ENCODE results near the gene ALOX5.
A peak's percentile ranks its signal among the peaks of the same experiment; 100 is the strongest.
"Not testable (repeated sequence)": the region's sequence is repeated elsewhere in the genome, so short reads cannot be mapped to it uniquely, and the experiment has no call there.

ALOX5 gene

GRCh38 chr10:45373576-45374349, at the start of gene ALOX5:
Gene ALOX5, plus strand, starts transcription at chr10:45374216. Its CDS starts 64 bp downstream, at chr10:45374280.
- DNase-seq = peak; percentile 58

- no peak for DNase-seq
Measured at GRCh38 chr10:45325116-45325515, 48.9 kb upstream of the ALOX5 start.

- not testable (repeated sequence) for DNase-seq
Measured at GRCh38 chr10:45326864-45327263, 47.2 kb upstream of the ALOX5 start.

- DNase-seq = not testable (repeated sequence)
Measured at GRCh38 chr10:45331824-45332223, 42.2 kb upstream of the ALOX5 start.

GRCh38 chr10:45339894-45340293, 34.1 kb upstream of the ALOX5 start:
- DNase-seq = no peak

- not testable (repeated sequence) for DNase-seq
Measured at GRCh38 chr10:45340420-45340819, 33.6 kb upstream of the ALOX5 start.

GRCh38 chr10:45346652-45347335, 27.2 kb upstream of the ALOX5 start:
- DNase-seq = not testable (repeated sequence)

GRCh38 chr10:45347464-45347863, 26.6 kb upstream of the ALOX5 start:
- DNase-seq = not testable (repeated sequence)

- not testable (repeated sequence) for DNase-seq
Measured at GRCh38 chr10:45348196-45348765, 25.7 kb upstream of the ALOX5 start.

- no peak for DNase-seq
Measured at GRCh38 chr10:45353186-45353585, 20.8 kb upstream of the ALOX5 start.

GRCh38 chr10:45354261-45354660, 19.8 kb upstream of the ALOX5 start:
- no peak for DNase-seq

- DNase-seq = no peak
Measured at GRCh38 chr10:45355494-45355893, 18.5 kb upstream of the ALOX5 start.

- DNase-seq = peak; percentile 25
Measured at GRCh38 chr10:45358961-45359360, 15.1 kb upstream of the ALOX5 start.

- peak; percentile 6 for DNase-seq
Measured at GRCh38 chr10:45361983-45362799, 11.8 kb upstream of the ALOX5 start.

- DNase-seq = not testable (repeated sequence)
Measured at GRCh38 chr10:45367643-45368042, 6.4 kb upstream of the ALOX5 start.

GRCh38 chr10:45368181-45368580, 5.8 kb upstream of the ALOX5 start:
- no peak for DNase-seq

GRCh38 chr10:45370202-45370955, 3.6 kb upstream of the ALOX5 start:
- DNase-seq = no peak

GRCh38 chr10:45371560-45371959, 2.5 kb upstream of the ALOX5 start:
- no peak for DNase-seq

GRCh38 chr10:45372251-45372951, 1.6 kb upstream of the ALOX5 start:
- DNase-seq = no peak

GRCh38 chr10:45373003-45373575, 927 bp upstream of the ALOX5 start:
- DNase-seq = peak; percentile 36

Data from NCI-H510A treated with DMSO at 0.1 percent for 48 hours (cell line).